ENCODE measurements around the gene TASP1.

DNA sequence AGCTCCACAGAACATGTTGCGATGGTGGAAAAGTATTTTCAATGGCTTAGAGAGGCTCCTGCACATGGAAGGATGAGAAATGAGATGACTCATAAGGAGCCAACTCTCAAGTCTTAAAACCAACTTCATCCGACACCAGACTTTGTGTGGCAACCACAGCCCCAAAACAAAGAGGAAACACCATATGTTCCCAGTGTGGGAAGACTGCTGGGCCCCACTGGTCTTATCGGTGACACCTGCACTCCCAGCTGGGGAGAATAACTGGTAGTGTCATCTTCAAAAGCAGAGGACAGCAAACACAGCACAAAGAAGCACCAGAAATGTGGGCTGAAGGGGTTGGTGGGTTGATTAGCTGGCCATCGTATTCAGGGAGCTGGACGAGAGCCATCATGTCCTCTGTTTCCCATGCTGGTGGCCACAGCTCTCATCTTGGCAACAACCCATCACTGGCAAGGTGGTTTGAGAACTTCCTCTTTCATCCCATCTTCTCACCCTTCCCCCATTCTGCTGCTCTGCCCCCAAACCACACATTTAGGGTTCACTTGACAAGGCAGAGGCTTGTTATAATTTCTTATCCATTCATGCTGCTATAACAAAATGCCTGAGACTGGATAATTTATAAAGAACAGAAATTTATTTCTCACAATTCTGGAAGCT, 46.0 kb upstream of the TASP1 start:
- TF ChIP-seq, protein P1, sequence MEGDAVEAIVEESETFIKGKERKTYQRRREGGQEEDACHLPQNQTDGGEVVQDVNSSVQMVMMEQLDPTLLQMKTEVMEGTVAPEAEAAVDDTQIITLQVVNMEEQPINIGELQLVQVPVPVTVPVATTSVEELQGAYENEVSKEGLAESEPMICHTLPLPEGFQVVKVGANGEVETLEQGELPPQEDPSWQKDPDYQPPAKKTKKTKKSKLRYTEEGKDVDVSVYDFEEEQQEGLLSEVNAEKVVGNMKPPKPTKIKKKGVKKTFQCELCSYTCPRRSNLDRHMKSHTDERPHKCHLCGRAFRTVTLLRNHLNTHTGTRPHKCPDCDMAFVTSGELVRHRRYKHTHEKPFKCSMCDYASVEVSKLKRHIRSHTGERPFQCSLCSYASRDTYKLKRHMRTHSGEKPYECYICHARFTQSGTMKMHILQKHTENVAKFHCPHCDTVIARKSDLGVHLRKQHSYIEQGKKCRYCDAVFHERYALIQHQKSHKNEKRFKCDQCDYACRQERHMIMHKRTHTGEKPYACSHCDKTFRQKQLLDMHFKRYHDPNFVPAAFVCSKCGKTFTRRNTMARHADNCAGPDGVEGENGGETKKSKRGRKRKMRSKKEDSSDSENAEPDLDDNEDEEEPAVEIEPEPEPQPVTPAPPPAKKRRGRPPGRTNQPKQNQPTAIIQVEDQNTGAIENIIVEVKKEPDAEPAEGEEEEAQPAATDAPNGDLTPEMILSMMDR (IDR thresholded peaks at IDR 0.05 in 2 of 3, conservative IDR thresholded peaks at IDR 0.05 in 1 of 3; ENCODE audit: control insufficient read depth in 2 of 3, extremely low read depth in 1 of 3, insufficient read depth in 1 of 3, low read depth in 3 of 3, low read length in 3 of 3): no peak
- TF ChIP-seq TBL1XR1 (IDR thresholded peaks at IDR 0.05; ENCODE audit: low read depth, low read length) (no peak), SUZ12 (IDR thresholded peaks at IDR 0.05; ENCODE audit: unreplicated experiment) (no peak), ZNF384 (IDR thresholded peaks at IDR 0.05; ENCODE audit: borderline replicate concordance, low read depth, low read length) (no peak)
- TF ChIP-seq, protein P2, sequence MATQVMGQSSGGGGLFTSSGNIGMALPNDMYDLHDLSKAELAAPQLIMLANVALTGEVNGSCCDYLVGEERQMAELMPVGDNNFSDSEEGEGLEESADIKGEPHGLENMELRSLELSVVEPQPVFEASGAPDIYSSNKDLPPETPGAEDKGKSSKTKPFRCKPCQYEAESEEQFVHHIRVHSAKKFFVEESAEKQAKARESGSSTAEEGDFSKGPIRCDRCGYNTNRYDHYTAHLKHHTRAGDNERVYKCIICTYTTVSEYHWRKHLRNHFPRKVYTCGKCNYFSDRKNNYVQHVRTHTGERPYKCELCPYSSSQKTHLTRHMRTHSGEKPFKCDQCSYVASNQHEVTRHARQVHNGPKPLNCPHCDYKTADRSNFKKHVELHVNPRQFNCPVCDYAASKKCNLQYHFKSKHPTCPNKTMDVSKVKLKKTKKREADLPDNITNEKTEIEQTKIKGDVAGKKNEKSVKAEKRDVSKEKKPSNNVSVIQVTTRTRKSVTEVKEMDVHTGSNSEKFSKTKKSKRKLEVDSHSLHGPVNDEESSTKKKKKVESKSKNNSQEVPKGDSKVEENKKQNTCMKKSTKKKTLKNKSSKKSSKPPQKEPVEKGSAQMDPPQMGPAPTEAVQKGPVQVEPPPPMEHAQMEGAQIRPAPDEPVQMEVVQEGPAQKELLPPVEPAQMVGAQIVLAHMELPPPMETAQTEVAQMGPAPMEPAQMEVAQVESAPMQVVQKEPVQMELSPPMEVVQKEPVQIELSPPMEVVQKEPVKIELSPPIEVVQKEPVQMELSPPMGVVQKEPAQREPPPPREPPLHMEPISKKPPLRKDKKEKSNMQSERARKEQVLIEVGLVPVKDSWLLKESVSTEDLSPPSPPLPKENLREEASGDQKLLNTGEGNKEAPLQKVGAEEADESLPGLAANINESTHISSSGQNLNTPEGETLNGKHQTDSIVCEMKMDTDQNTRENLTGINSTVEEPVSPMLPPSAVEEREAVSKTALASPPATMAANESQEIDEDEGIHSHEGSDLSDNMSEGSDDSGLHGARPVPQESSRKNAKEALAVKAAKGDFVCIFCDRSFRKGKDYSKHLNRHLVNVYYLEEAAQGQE (IDR thresholded peaks at IDR 0.05; ENCODE audit: low read depth, low read length): no peak

All from GM12878 (cell line).